ENCODE data around the gene CBX8.

Gene CBX8

DNA sequence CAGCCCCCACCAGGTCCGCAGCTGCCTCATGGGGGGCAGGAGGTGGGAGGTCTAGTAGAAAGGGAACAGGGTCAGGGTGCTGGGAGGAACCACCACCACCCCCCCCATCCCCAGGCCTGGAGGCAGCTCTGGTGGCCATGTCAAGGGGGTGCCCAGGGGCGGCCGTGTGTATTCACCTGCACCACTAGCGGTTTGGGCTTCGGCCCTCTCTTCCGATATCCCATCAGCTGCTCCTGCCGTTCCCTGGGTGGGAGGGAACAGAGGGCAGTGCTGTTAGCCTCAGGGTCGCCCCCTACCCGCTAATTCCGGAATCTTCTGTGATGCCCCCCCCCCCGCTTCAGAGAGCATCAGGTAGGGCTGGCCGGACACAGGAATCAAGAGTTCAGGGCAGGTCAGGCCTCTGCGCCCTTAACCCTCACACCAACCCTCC is 38.6 kb upstream of the CBX8 start:
- no peak for DNase-seq (ENCODE audit: low read depth, low spot score)

- no peak for DNase-seq (ENCODE audit: low read depth, low spot score)
These were observed 37.9 kb upstream of the CBX8 start for GRCh38 chr17:79834565-79835469.

- DNase-seq (ENCODE audit: low read depth, low spot score): no peak
These were observed 37.1 kb upstream of the CBX8 start for GRCh38 chr17:79833744-79834564.

DNA sequence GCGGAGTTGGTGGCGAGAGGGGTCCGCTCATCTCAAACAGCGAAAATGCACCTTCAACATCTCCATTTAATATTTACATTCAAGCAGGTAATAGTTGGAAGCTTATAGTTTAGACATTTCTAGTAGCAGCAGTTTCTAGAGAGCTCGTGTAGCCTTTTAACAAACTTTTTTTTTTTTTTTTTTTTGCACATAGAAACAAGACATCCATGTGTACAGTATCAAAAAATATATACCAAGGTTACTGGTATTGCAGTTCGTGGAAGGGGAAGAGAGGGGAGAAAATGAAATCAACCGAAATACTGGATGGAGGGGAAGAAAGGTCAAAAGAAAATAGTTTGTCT is 36.2 kb upstream of the CBX8 start:
- no peak for DNase-seq (ENCODE audit: low read depth, low spot score)

DNA sequence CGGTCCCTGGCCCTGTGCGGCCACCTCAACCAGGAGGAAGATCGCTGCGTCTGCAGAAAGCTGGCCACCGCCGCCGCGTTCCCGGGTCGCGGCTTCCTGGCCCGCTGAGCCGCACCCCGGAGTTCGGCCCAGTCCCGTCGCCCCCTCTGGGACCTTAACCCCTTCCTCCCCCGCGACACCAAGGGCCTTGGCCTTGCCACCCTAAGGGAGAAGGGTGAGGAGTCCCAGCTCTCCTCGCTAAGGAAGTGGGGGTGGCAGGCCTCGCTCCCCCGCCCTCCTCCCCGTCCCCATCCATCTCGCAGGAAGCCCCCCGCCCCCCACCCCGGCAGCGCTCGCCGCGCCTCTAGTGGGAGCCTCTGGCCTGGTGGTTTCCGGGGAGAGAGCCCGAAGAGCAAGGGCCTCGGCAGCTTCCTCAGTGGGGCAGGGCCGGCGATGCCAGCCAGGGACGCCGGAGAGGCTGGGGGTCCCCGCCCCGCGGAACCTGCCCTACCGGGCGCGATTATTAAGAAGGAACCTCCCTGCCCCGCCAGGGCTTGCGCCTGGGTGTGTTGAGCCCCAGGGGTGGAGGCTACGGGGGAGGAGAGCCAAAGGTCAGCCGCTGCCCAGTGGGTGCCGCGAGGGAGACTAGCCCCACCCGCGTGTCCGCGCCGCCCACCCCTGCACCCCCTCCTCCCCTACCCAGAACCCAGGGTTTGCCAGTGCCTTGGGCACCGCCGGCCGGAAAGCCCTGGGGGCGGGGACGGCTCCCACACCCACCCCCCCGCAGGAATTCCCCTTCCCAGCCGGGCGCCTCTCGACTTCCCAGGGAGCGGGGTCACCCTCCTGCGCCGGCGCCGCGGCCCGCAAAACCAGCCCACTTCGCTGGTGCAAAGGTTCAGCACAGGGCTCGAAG is 35.6 kb upstream of the CBX8 start:
- no peak for DNase-seq (ENCODE audit: low read depth, low spot score)

GRCh38 chr17:79831265-79832217 is 34.7 kb upstream of the CBX8 start:
- no peak for DNase-seq (ENCODE audit: low read depth, low spot score)

GRCh38 chr17:79830763-79831264 is 33.9 kb upstream of the CBX8 start:
- DNase-seq (ENCODE audit: low read depth, low spot score): no peak

GRCh38 chr17:79830303-79830702 is 33.4 kb upstream of the CBX8 start:
- DNase-seq (ENCODE audit: low read depth, low spot score): no peak

GRCh38 chr17:79829457-79829856 is 32.6 kb upstream of the CBX8 start:
- DNase-seq (ENCODE audit: low read depth, low spot score): no peak

GRCh38 chr17:79829004-79829403 is 32.1 kb upstream of the CBX8 start:
- DNase-seq (ENCODE audit: low read depth, low spot score): no peak

GRCh38 chr17:79826841-79827578 is 30.1 kb upstream of the CBX8 start:
- no peak for DNase-seq (ENCODE audit: low read depth, low spot score)

- DNase-seq (ENCODE audit: low read depth, low spot score): no peak
These were observed 29.4 kb upstream of the CBX8 start for GRCh38 chr17:79826204-79826680.

DNA sequence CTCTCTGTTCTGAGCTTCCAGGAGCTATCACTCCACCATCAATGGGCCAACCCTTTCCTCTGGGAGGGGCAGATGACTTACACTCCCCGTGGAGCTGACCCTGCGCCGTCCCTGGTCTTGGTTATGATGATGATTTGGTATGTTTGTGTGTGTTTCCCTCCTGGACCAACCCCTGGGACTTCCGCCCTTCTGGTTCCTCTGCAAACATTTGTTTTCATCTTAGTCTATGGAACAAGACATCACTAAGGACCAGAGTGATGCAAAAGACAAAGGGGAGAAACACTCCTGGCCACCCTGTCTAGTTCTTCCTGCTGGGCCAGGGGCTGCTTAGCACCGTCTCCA is 28.7 kb upstream of the CBX8 start:
- DNase-seq (ENCODE audit: low read depth, low spot score): no peak

DNA sequence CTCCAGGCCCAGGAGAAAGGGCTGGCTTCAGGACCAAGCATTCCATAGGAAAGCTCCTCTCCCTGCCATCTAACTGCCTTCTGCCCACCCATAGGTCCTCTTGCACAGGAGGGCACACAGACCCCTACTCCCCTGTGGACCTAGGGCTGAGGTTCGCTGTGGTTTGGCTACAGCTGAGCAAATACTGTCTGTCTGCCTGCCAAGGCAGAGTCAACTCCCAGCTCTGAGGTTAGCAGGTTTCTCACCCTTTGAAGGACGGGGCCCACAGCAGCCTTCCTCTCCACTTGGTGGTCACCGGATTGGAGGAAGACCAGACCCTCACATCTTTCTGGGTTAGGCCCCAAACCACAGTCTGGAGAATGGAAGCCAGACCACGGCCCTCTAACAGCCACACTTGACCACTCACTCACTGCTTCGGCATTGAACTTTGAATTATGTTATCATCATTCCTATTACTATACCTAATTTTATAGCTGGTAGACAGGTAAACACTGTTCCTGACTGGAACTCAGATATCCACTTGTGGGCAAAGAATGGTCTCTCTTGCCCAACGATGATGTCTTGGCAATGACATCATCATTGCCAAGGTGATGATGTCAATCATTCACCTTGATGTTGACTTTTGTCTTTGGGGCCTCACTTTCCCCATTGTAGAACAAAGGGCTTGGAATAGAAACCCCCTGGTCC is 28.2 kb upstream of the CBX8 start:
- no peak for DNase-seq (ENCODE audit: low read depth, low spot score)

- DNase-seq (ENCODE audit: low read depth, low spot score): no peak
These were observed 27.4 kb upstream of the CBX8 start for GRCh38 chr17:79824234-79824633.

DNA sequence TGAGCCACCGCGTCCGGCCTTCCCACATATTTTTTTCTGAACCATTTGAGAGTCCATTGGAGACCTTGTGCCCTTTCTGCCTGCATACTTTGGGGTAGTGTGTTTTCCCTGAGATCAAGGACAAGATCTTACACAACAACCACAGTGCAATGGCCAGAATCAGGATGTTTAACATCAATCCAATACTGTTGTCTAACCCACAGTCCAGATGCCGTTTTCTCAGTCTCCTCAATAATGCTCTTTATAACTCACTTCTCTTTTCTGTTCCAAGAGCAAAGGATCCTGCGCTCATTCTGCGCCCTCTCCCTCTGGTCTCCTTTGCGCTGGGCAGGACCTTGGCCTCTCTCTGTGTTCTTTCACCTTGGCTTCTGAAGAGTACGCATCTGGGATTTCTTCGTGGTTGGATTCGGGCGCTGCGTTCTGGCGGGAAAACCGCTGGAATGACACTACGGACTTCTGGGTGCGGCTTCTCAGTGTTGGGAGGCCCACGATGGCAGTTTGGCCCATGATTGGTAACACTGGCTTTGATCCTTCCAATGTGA is 25.8 kb upstream of the CBX8 start:
- no peak for DNase-seq (ENCODE audit: low read depth, low spot score)

DNA sequence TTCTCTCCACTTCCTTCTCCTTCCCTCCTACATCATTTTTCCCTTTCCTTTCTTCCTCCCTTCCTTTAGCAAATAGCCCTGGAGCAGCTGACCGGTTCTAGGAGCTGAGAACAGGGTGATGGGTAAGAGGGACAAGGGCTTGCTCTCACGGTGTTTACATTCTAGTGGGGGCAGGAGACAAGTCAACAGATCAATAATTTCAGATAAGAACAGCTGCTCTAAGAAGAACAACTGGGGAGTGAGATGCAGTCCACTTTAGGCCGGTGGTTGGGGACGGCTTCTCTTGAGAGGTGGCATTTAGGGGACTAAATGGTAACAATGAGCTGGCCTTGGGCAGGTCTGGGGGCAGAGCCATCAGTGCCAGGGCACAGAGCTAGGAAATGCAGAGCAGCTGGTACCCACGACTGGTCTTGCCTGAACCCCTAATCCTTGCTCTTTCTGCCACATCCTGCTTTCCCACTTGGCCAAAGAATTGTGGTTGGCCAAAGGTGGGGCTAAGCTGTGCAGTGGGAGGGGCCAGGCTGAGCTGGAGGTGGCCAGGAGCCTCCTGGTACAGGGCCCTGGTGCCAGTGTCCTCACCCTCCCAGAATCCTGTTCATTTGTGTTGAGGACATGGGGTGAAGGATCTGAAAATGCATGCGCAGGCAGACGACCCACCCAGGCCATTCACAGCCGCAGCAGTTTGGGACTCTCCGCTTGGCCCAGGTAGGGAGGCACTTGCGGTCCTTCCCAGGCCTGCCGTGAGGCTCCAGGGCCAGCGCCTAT is 24.6 kb upstream of the CBX8 start:
- no peak for DNase-seq (ENCODE audit: low read depth, low spot score)

- DNase-seq (ENCODE audit: low read depth, low spot score): no peak
These were observed 24.1 kb upstream of the CBX8 start for GRCh38 chr17:79820959-79821330.

Data from iPS DF 19.7 (cell line).